Dendritic cell treated with granulocyte-macrophage colony-stimulating factor and Interleukin-4, amounts not matched to agents 40 ng/mL and 50 ng/mL, for 4 days (primary cell): ENCODE data around the gene NADK2.
A peak's percentile ranks its signal among the peaks of the same experiment; 100 is the strongest.

Experiments used
- H3K27ac Mint-ChIP-seq: one replicate; pipeline ENCODE4 v1.8.0; 2022; ENCODE audit warnings: mild to moderate bottlenecking, mixed read lengths
- H3K27me3 Mint-ChIP-seq: one replicate; pipeline ENCODE4 v1.8.0; 2022; ENCODE audit warnings: mild to moderate bottlenecking, mixed read lengths
- H3K36me3 Mint-ChIP-seq: one replicate; pipeline ENCODE4 v1.8.0; 2022; ENCODE audit warnings: low read depth, mixed read lengths
- H3K4me1 Mint-ChIP-seq: one replicate; pipeline ENCODE4 v1.8.0; 2022; ENCODE audit warnings: low read depth, mixed read lengths
- H3K4me3 Mint-ChIP-seq: one replicate; pipeline ENCODE4 v1.8.0; 2022; ENCODE audit warnings: mild to moderate bottlenecking, moderate library complexity, mixed read lengths
- H3K9me3 Mint-ChIP-seq: one replicate; pipeline ENCODE4 v1.8.0; 2022; ENCODE audit warnings: mixed read lengths
- intact Hi-C: fragments of 100-400 bp; cut with micrococcal nuclease; formaldehyde crosslinking; loops from one replicate; pipeline ENCODE4 v1.15.0; 2022

The NADK2 gene

GRCh38 chr5:36156121-36156601 is 85.6 kb downstream of the NADK2 start:
- intact Hi-C loops: loop anchor here (10.0 kb wide), 1 partner anchor 1231 kb away; the partner anchor contains the start of gene DNAJC21
- peaks cover 61% of the 10 kb centered on the region for H3K4me1 Mint-ChIP-seq
- H3K36me3 Mint-ChIP-seq: peaks cover 71% of the 10 kb centered on the region

GRCh38 chr5:36155291-36155690 is 86.4 kb downstream of the NADK2 start:
- no peak overlapping the region for H3K4me3 Mint-ChIP-seq
- no peak overlapping the region for H3K27ac Mint-ChIP-seq
- H3K4me1 Mint-ChIP-seq: peaks cover 69% of the 10 kb centered on the region
- peaks cover 67% of the 10 kb centered on the region for H3K36me3 Mint-ChIP-seq
- intact Hi-C loops: loop anchor here (10.0 kb wide), 1 partner anchor 1230 kb away; the partner anchor contains the start of gene DNAJC21
- no peaks in the 10 kb centered on the region for H3K27me3 Mint-ChIP-seq
- H3K9me3 Mint-ChIP-seq: no peaks in the 10 kb centered on the region

More at GRCh38 chr5:36156121-36156601, 85.6 kb downstream of the NADK2 start:
- H3K27me3 Mint-ChIP-seq: no peaks in the 10 kb centered on the region
- H3K9me3 Mint-ChIP-seq: no peaks in the 10 kb centered on the region
- no peak overlapping the region for H3K27ac Mint-ChIP-seq
- no peak overlapping the region for H3K4me3 Mint-ChIP-seq

GRCh38 chr5:36153726-36154125 is 88.0 kb downstream of the NADK2 start:
- Mint-ChIP-seq H3K27ac (no peak overlapping the region), H3K27me3 (no peaks in the 10 kb centered on the region), H3K4me1 (peaks cover 70% of the 10 kb centered on the region), H3K36me3 (peaks cover 52% of the 10 kb centered on the region), H3K9me3 (no peaks in the 10 kb centered on the region), H3K4me3 (no peak overlapping the region)
- intact Hi-C loops: loop anchor here (5.0 to 10.0 kb wide), 3 partner anchors 724 to 1229 kb away; partner anchors contain the start of genes DNAJC21, NIPBL and NUP155

GRCh38 chr5:36153298-36153677 is 88.4 kb downstream of the NADK2 start:
- Mint-ChIP-seq H3K27me3 (no peaks in the 10 kb centered on the region), H3K27ac (no peak overlapping the region), H3K36me3 (peaks cover 48% of the 10 kb centered on the region), H3K4me1 (peaks cover 65% of the 10 kb centered on the region), H3K9me3 (no peaks in the 10 kb centered on the region), H3K4me3 (no peak overlapping the region)
- intact Hi-C loops: loop anchor here (5.0 to 10.0 kb wide), 3 partner anchors 724 to 1228 kb away; partner anchors contain the start of genes DNAJC21, NIPBL and NUP155

GRCh38 chr5:36152324-36153297 is 89.1 kb downstream of the NADK2 start:
- H3K36me3 Mint-ChIP-seq: peaks cover 46% of the 10 kb centered on the region
- H3K27ac Mint-ChIP-seq: peak overlapping the region; percentile 90
- intact Hi-C loops: loop anchor here (1.0 to 10.0 kb wide), 4 partner anchors 90 to 1228 kb away; partner anchors contain the start of genes DNAJC21, NIPBL and NUP155
- H3K4me1 Mint-ChIP-seq: peaks cover 60% of the 10 kb centered on the region
- peak overlapping the region; percentile 94 for H3K4me3 Mint-ChIP-seq
- no peaks in the 10 kb centered on the region for H3K27me3 Mint-ChIP-seq
- H3K9me3 Mint-ChIP-seq: no peaks in the 10 kb centered on the region

- intact Hi-C loops: loop anchor here (1.0 to 10.0 kb wide), 4 partner anchors 91 to 1227 kb away; partner anchors contain the start of genes DNAJC21, NIPBL and NUP155
- no peaks in the 10 kb centered on the region for H3K9me3 Mint-ChIP-seq
- H3K4me1 Mint-ChIP-seq: peaks cover 58% of the 10 kb centered on the region
- peaks cover 46% of the 10 kb centered on the region for H3K36me3 Mint-ChIP-seq
- peak within 1 kb of the TSS; percentile 94 for H3K4me3 Mint-ChIP-seq
- H3K27me3 Mint-ChIP-seq: no peaks in the 10 kb centered on the region
- peak within 1 kb of the TSS; percentile 90 for H3K27ac Mint-ChIP-seq
Measured at GRCh38 chr5:36151434-36152323, 90.0 kb downstream of the NADK2 start, which contains the start of the genes LMBRD2 and SKP2. TSS of gene LMBRD2 (minus strand) at chr5:36151887. CDS start at chr5:36143349, 8,538 bp downstream. TSS of gene SKP2 (plus strand) at chr5:36152111. CDS start at chr5:36152263, 152 bp downstream.

GRCh38 chr5:36150676-36151433 is 90.9 kb downstream of the NADK2 start:
- peak overlapping the region; percentile 90 for H3K27ac Mint-ChIP-seq
- peaks cover 38% of the 10 kb centered on the region for H3K36me3 Mint-ChIP-seq
- H3K27me3 Mint-ChIP-seq: no peaks in the 10 kb centered on the region
- H3K4me3 Mint-ChIP-seq: peak overlapping the region; percentile 94
- intact Hi-C loops: loop anchor here (5.0 to 10.0 kb wide), 3 partner anchors 726 to 1226 kb away; partner anchors contain the start of genes DNAJC21, NIPBL and NUP155
- H3K4me1 Mint-ChIP-seq: peaks cover 49% of the 10 kb centered on the region
- no peaks in the 10 kb centered on the region for H3K9me3 Mint-ChIP-seq

GRCh38 chr5:36147681-36148080 is 94.0 kb downstream of the NADK2 start:
- H3K4me1 Mint-ChIP-seq: peaks cover 24% of the 10 kb centered on the region
- H3K4me3 Mint-ChIP-seq: no peak overlapping the region
- H3K36me3 Mint-ChIP-seq: peaks cover 22% of the 10 kb centered on the region
- intact Hi-C loops: no loop called here
- no peaks in the 10 kb centered on the region for H3K9me3 Mint-ChIP-seq
- no peak overlapping the region for H3K27ac Mint-ChIP-seq
- no peaks in the 10 kb centered on the region for H3K27me3 Mint-ChIP-seq

GRCh38 chr5:36146390-36146789 is 95.3 kb downstream of the NADK2 start:
- no peak overlapping the region for H3K4me3 Mint-ChIP-seq
- no peaks in the 10 kb centered on the region for H3K27me3 Mint-ChIP-seq
- H3K4me1 Mint-ChIP-seq: peaks cover 20% of the 10 kb centered on the region
- H3K36me3 Mint-ChIP-seq: peaks cover 12% of the 10 kb centered on the region
- intact Hi-C loops: no loop called here
- H3K27ac Mint-ChIP-seq: no peak overlapping the region
- H3K9me3 Mint-ChIP-seq: no peaks in the 10 kb centered on the region

GRCh38 chr5:36145311-36145710 is 96.4 kb downstream of the NADK2 start:
- Mint-ChIP-seq H3K27me3 (no peaks in the 10 kb centered on the region), H3K4me3 (no peak overlapping the region), H3K4me1 (peaks cover 11% of the 10 kb centered on the region), H3K27ac (no peak overlapping the region), H3K9me3 (peaks cover 2% of the 10 kb centered on the region), H3K36me3 (peaks cover 15% of the 10 kb centered on the region)
- intact Hi-C loops: no loop called here
